Right lobe of liver (tissue), 6 donors: ENCODE measurements around the gene ATIC. TPM values are rescaled to one million over a fixed set of nuclear protein-coding genes. Genes with fewer than 3 reads are reported as not detected.

Source experiments
- ATAC-seq, 4 donors: fragments of 200-7000 bp; cut with Tn5 transposase; one replicate each; pipeline ENCODE4 v1.9.1; 2020; ENCODE audit warnings: mild to moderate bottlenecking in 4 of 4, moderate library complexity in 4 of 4
- DNase-seq, 3 donors: peaks; one replicate each; pipeline ENCODE4 v3.0.0-alpha.2; 2020
- H3K27ac ChIP-seq, 3 donors: fragments of 200-600 bp; one replicate each; pipeline ENCODE4 v1.8.0; 2022
- H3K27me3 ChIP-seq, 2 donors: fragments of 200-600 bp; one replicate each; pipeline ENCODE4 v1.8.0; 2022
- H3K36me3 ChIP-seq, 4 donors: fragments of 200-600 bp; sonication (generic) in 1 of 4; one replicate each; pipeline versions ENCODE4 v1.5.1 to v1.8.0; 2017 to 2022; ENCODE audit warnings: control low read depth in 1 of 4
- H3K4me1 ChIP-seq, 4 donors: fragments of 200-600 bp; sonication (generic) in 1 of 4; one replicate each; pipeline versions ENCODE4 v1.5.1 to v1.8.0; 2017 to 2022; ENCODE audit warnings: control low read depth in 1 of 4
- H3K4me3 ChIP-seq, 3 donors: fragments of 200-600 bp; one replicate each; pipeline ENCODE4 v1.8.0; 2022
- H3K9me3 ChIP-seq, 4 donors: fragments of 200-600 bp; sonication (generic) in 1 of 4; one replicate each; pipeline versions ENCODE4 v1.5.1 to v1.8.0; 2017 to 2022; ENCODE audit warnings: control low read depth in 1 of 4
- CTCF ChIP-seq, 4 donors: fragments of 200-600 bp in 3 of 4; fragments of 450-650 bp in 1 of 4; IDR thresholded peaks; one replicate each; pipeline versions ENCODE4 v1.5.1 to v1.8.0; 2016 to 2022; ENCODE audit warnings: antibody characterized with exemption in 4 of 4, mild to moderate bottlenecking in 2 of 4
- POLR2A ChIP-seq: fragments of 450-650 bp; IDR thresholded peaks from one replicate; pipeline ENCODE4 v1.6.1; 2017; ENCODE audit warnings: antibody characterized with exemption, mild to moderate bottlenecking
- WGBS: methylation state at CpG from one replicate; pipeline ENCODE4 v1.1.6; 2018; ENCODE audit warnings: low coverage, low lambda C conversion rate; ENCODE audit not compliant: insufficient coverage; ENCODE audit errors: missing lambda C conversion rate; 5-methylcytosine and 5-hydroxymethylcytosine counted together
- intact Hi-C, 2 donors: fragments of 100-400 bp; cut with DNase I; formaldehyde crosslinking; loops; one replicate each; pipeline versions ENCODE4 v1.11.2 to v1.14.1; 2022
- total RNA-seq, 6 experiments: library from RNA; depleted of rRNA in 2 of 6; stranded (reverse); fragments of >200 nt in 2 of 6; fragmentation: NEBNext Ultra II Directional in 3 of 6; extraction: Animal tissue kit (Norgen Biotek cat#: 25700) in 3 of 6; gene quantifications; one replicate each; pipeline versions ENCODE4 v1.1.0 to v1.2.4, GENCODE V29; 2016 to 2023
- donor health status: DM: no; HTN: yes; CAD: no.
- donor health status: DM: no; HTN: no; CAD: no.
- donor health status: DM: no; HTN: no; CAD: no.
- donor health status: DM: no; HTN: yes; CAD: no.
- donor health status: DM: no; HTN: yes; CAD: no.

Gene ATIC
- total RNA-seq, 6 experiments from 2014 or later = 38.8 to 57.3 (median 43.0) TPM

- Histone ChIP-seq H3K9me3 (no peaks in the 10 kb centered on the region), H3K27me3 (no peaks in the 10 kb centered on the region), H3K4me3 (no peak overlapping the region), H3K36me3 (no peaks in the 10 kb centered on the region), H3K4me1 (no peaks in the 10 kb centered on the region), H3K27ac (no peak overlapping the region)
- no peak for DNase-seq
- no peak for TF ChIP-seq POLR2A
- no peak for TF ChIP-seq CTCF (IDR thresholded peaks at IDR 0.05)
- ATAC-seq = no peak
- intact Hi-C loops = no loop called here
- 88% methylated on average over 2 of the region's 2 CpGs for WGBS
Observed at GRCh38 chr2:215286309-215286708, 25.6 kb upstream of the ATIC start.

GRCh38 chr2:215288112-215288815, 23.6 kb upstream of the ATIC start:
- DNase-seq (no peak), ATAC-seq (no peak)
- Histone ChIP-seq H3K36me3 (no peaks in the 10 kb centered on the region), H3K4me1 (no peaks in the 10 kb centered on the region), H3K4me3 (no peak overlapping the region), H3K27ac (no peak overlapping the region), H3K27me3 (no peaks in the 10 kb centered on the region), H3K9me3 (no peaks in the 10 kb centered on the region)
- TF ChIP-seq CTCF (IDR thresholded peaks at IDR 0.05) = no peak
- intact Hi-C loops = no loop called here
- WGBS = 74% methylated on average over 6 of the region's 6 CpGs

DNA sequence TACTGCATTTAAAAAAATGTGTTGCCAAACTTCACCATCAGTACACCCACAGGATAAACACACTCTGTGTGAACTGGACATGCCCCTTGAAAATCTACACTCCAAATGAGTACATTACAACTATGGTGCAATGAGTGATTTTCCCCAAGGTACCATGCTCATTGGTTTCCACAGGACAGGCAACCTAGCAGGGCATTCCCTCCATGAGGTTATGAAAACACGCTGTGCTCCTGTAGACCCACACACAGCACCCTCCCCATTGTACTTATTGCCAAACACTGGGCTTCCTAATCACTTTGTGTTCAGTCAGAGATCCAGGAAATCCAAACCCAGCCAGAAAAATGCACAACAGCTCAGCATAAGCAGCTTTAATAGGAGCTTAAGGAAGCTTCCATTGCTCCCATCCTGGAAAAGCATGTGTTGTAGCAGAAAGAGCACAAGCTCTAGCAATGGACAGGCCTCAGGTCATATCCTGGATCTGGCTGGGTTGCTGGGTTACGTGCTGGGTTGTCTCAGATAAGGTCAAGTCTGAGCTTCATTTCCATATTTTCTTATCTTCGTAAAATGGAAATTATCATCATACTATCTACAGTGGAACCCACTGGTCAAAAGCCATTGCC, 20.8 kb upstream of the ATIC start:
- Histone ChIP-seq H3K36me3 (no peaks in the 10 kb centered on the region), H3K27me3 (no peaks in the 10 kb centered on the region), H3K27ac (no peak overlapping the region), H3K4me3 (no peak overlapping the region), H3K4me1 (no peaks in the 10 kb centered on the region), H3K9me3 (no peaks in the 10 kb centered on the region)
- TF ChIP-seq POLR2A = no peak
- TF ChIP-seq CTCF (IDR thresholded peaks at IDR 0.05) = no peak
- WGBS = 64% methylated on average over 3 of the region's 3 CpGs
- DNase-seq (no peak), ATAC-seq (no peak)
- intact Hi-C loops = no loop called here

- TF ChIP-seq CTCF (IDR thresholded peaks at IDR 0.05) (no peak), POLR2A (no peak)
- no peaks in the 10 kb centered on the region for H3K36me3 ChIP-seq
- no peak overlapping the region for H3K4me3 ChIP-seq
- no peak for ATAC-seq
- no peaks in the 10 kb centered on the region for H3K9me3 ChIP-seq
- WGBS = 48% methylated on average over 2 of the region's 4 CpGs
- intact Hi-C loops = no loop called here
- H3K4me1 ChIP-seq = no peaks in the 10 kb centered on the region
- no peaks in the 10 kb centered on the region for H3K27me3 ChIP-seq
- no peak overlapping the region for H3K27ac ChIP-seq
- DNase-seq = no peak
Observed at GRCh38 chr2:215293879-215294278, 18.0 kb upstream of the ATIC start.
